WTC11 (cell line): ENCODE measurements around the gene PDLIM5. TPM values are rescaled to one million over a fixed set of nuclear protein-coding genes. Genes with fewer than 3 reads are reported as not detected.
A peak's percentile ranks its signal among the peaks of the same experiment; 100 is the strongest.

Experiments used
- ATAC-seq: fragments of 200-7000 bp; cut with Tn5 transposase; 2 replicates; pipeline ENCODE4 v1.10.0; 2021; ENCODE audit warnings: mild to moderate bottlenecking, moderate library complexity
- CTCF ChIA-PET: fragments of 300-600 bp; sonication (Branson Sonifier 250); formaldehyde crosslinking; loops from one replicate; lab custom pipeline; 2021; ENCODE audit warnings: antibody characterized with exemption; lab: Charles Lee
- POLR2A ChIA-PET: fragments of 350-600 bp; sonication (Branson Sonifier 250); formaldehyde crosslinking; loops from one replicate; lab custom pipeline; 2021; ENCODE audit warnings: antibody characterized with exemption; lab: Charles Lee
- DNase-seq: peaks from one replicate; pipeline ENCODE4 v3.0.0; 2021; ENCODE audit warnings: low spot score
- H3K27ac Mint-ChIP-seq: 2 replicates; pipeline ENCODE4 v1.8.0; 2021; ENCODE audit warnings: mixed read lengths
- H3K27me3 Mint-ChIP-seq: 2 replicates; pipeline ENCODE4 v1.8.0; 2021; ENCODE audit warnings: low read depth, mild to moderate bottlenecking, moderate library complexity, mixed read lengths
- H3K36me3 Mint-ChIP-seq: 2 replicates; pipeline ENCODE4 v1.8.0; 2021; ENCODE audit warnings: mixed read lengths
- H3K4me1 Mint-ChIP-seq: 2 replicates; pipeline ENCODE4 v1.8.0; 2022; ENCODE audit warnings: mixed read lengths
- H3K4me3 Mint-ChIP-seq: 2 replicates; pipeline ENCODE4 v1.8.0; 2021; ENCODE audit warnings: mild to moderate bottlenecking, moderate library complexity, mixed read lengths
- H3K9me3 Mint-ChIP-seq: 2 replicates; pipeline ENCODE4 v1.8.0; 2021; ENCODE audit warnings: mixed read lengths
- ATF1 ChIP-seq: sonication (generic); formaldehyde crosslinking; IDR thresholded peaks from 2 replicates; pipeline ENCODE4 v1.8.1; 2023; ENCODE audit warnings: mild to moderate bottlenecking, moderate library complexity, missing genetic modification reagents
- ESRRA ChIP-seq: sonication (generic); formaldehyde crosslinking; IDR thresholded peaks from 2 replicates; pipeline ENCODE4 v1.8.1; 2022; ENCODE audit warnings: mild to moderate bottlenecking, missing genetic modification reagents, borderline replicate concordance
- FOXK1 ChIP-seq: sonication (generic); formaldehyde crosslinking; IDR thresholded peaks from 2 replicates; pipeline ENCODE4 v1.8.0; 2022; ENCODE audit warnings: mild to moderate bottlenecking, moderate library complexity, missing genetic modification reagents
- GTF2I ChIP-seq: fragments of 250-450 bp; sonication (Bioruptor Pico); conservative IDR thresholded peaks from 2 replicates; pipeline ENCODE4 v1.4.0; 2021; ENCODE audit warnings: mild to moderate bottlenecking
- HMGA2 ChIP-seq: fragments of 250-450 bp; sonication (Bioruptor Pico); IDR thresholded peaks from 2 replicates; pipeline ENCODE4 v1.4.0; 2021; ENCODE audit warnings: mild to moderate bottlenecking, moderate library complexity
- IRF2 ChIP-seq: sonication (generic); formaldehyde crosslinking; IDR thresholded peaks from 2 replicates; pipeline ENCODE4 v1.8.0; 2022; ENCODE audit warnings: low read depth, missing genetic modification reagents, borderline replicate concordance
- JUN ChIP-seq: sonication (generic); formaldehyde crosslinking; IDR thresholded peaks from 2 replicates; pipeline ENCODE4 v1.8.0; 2023; ENCODE audit warnings: mild to moderate bottlenecking, missing genetic modification reagents
- MXD4 ChIP-seq: fragments of 250-450 bp; sonication (Bioruptor Pico); IDR thresholded peaks from 2 replicates; pipeline ENCODE4 v1.8.0; 2021; ENCODE audit warnings: mild to moderate bottlenecking, moderate library complexity, borderline replicate concordance
- MYBL2 ChIP-seq: sonication (generic); formaldehyde crosslinking; IDR thresholded peaks from 2 replicates; pipeline ENCODE4 v1.8.1; 2023; ENCODE audit warnings: mild to moderate bottlenecking, moderate library complexity, missing genetic modification reagents
- NFATC4 ChIP-seq: fragments of 250-450 bp; sonication (Bioruptor Pico); IDR thresholded peaks from 2 replicates; pipeline ENCODE4 v1.9.0; 2021; ENCODE audit warnings: mild to moderate bottlenecking
- NR2C2 ChIP-seq: sonication (generic); formaldehyde crosslinking; IDR thresholded peaks from 2 replicates; pipeline ENCODE4 v1.8.0; 2022; ENCODE audit warnings: mild to moderate bottlenecking, missing genetic modification reagents
- SOX15 ChIP-seq: fragments of 250-450 bp; sonication (Bioruptor Pico); IDR thresholded peaks from 2 replicates; pipeline ENCODE4 v1.9.0; 2021; ENCODE audit warnings: mild to moderate bottlenecking
- SP1 ChIP-seq: sonication (generic); formaldehyde crosslinking; conservative IDR thresholded peaks from 2 replicates; pipeline ENCODE4 v1.8.1; 2022; ENCODE audit warnings: missing genetic modification reagents
- TEAD4 ChIP-seq: sonication (generic); formaldehyde crosslinking; IDR thresholded peaks from 2 replicates; pipeline ENCODE4 v1.8.0; 2022; ENCODE audit warnings: mild to moderate bottlenecking, missing genetic modification reagents
- ZNF121 ChIP-seq: sonication (generic); formaldehyde crosslinking; IDR thresholded peaks from 2 replicates; pipeline ENCODE4 v1.8.0; 2023; ENCODE audit warnings: missing genetic modification reagents
- ZNF219 ChIP-seq: sonication (generic); formaldehyde crosslinking; IDR thresholded peaks from 2 replicates; pipeline ENCODE4 v1.8.0; 2023; ENCODE audit warnings: missing genetic modification reagents, mild to moderate bottlenecking, borderline replicate concordance
- ZNF317 ChIP-seq: sonication (generic); formaldehyde crosslinking; IDR thresholded peaks from 2 replicates; pipeline ENCODE4 v1.8.1; 2023; ENCODE audit warnings: low read depth, mild to moderate bottlenecking, moderate library complexity, missing genetic modification reagents, borderline replicate concordance
- ZNF396 ChIP-seq: fragments of 250-450 bp; sonication (Bioruptor Pico); IDR thresholded peaks from 2 replicates; pipeline ENCODE4 v1.8.0; 2021; ENCODE audit warnings: mild to moderate bottlenecking, moderate library complexity, borderline replicate concordance
- ZNF416 ChIP-seq: fragments of 250-450 bp; sonication (Bioruptor Pico); IDR thresholded peaks from 2 replicates; pipeline ENCODE4 v1.9.0; 2021; ENCODE audit warnings: mild to moderate bottlenecking, inconsistent platforms
- total RNA-seq: library from RNA; stranded (reverse); gene quantifications from 3 replicates; pipeline ENCODE4 v1.2.3, GENCODE V29; 2021
- TF ChIP-seq, protein P1 (sequence below): fragments of 250-450 bp; sonication (Bioruptor Pico); IDR thresholded peaks from 2 replicates; pipeline ENCODE4 v1.8.0; 2021; ENCODE audit warnings: mild to moderate bottlenecking
- TF ChIP-seq, protein P2 (sequence below): sonication (generic); formaldehyde crosslinking; IDR thresholded peaks from 2 replicates; pipeline ENCODE4 v1.8.1; 2023; ENCODE audit warnings: mild to moderate bottlenecking, missing genetic modification reagents, moderate library complexity
- TF ChIP-seq, protein P3 (sequence below): sonication (generic); formaldehyde crosslinking; IDR thresholded peaks from 2 replicates; pipeline ENCODE4 v1.8.1; 2023; ENCODE audit warnings: mild to moderate bottlenecking, missing genetic modification reagents, borderline replicate concordance
- TF ChIP-seq, protein P4 (sequence below): sonication (generic); formaldehyde crosslinking; IDR thresholded peaks from 2 replicates; pipeline ENCODE4 v1.8.1; 2023; ENCODE audit warnings: mild to moderate bottlenecking, missing genetic modification reagents, moderate library complexity
- TF ChIP-seq, protein P5 (sequence below): sonication (generic); formaldehyde crosslinking; IDR thresholded peaks from 2 replicates; pipeline ENCODE4 v1.8.0; 2022; ENCODE audit warnings: mild to moderate bottlenecking, missing genetic modification reagents
- TF ChIP-seq, protein P6 (sequence below): sonication (generic); formaldehyde crosslinking; IDR thresholded peaks from 2 replicates; pipeline ENCODE4 v1.8.1; 2023; ENCODE audit warnings: mild to moderate bottlenecking, moderate library complexity, missing genetic modification reagents
- TF ChIP-seq, protein P7 (sequence below): fragments of 250-450 bp; sonication (Bioruptor Pico); IDR thresholded peaks from 2 replicates; pipeline ENCODE4 v1.9.0; 2021; ENCODE audit warnings: mild to moderate bottlenecking, borderline replicate concordance

Gene PDLIM5
- total RNA-seq, 1 experiment from 2014 or later, result 51.5 TPM

DNA sequence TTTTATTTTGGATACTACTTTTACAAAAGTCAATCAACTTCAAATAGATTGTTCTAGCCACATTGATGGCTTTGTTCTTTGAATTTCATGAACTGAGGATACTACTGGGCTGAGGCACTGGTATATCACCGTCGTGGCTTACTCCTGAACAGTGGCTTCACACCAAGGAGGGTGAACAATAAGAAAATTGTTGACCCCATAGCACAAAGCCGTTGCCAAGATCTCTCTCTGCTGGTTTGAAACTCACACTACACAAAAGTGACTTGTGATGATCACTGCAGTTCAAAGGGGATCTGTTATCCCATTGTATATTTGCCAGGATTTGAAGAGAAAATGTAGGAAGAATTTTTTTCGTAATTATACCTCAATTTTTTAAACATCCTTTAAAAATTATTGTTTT, 119.6 kb downstream of the PDLIM5 start:
- Mint-ChIP-seq H3K4me1 (peaks cover 19% of the 10 kb centered on the region), H3K27me3 (no peaks in the 10 kb centered on the region), H3K4me3 (no peak overlapping the region), H3K27ac (no peak overlapping the region), H3K36me3 (no peaks in the 10 kb centered on the region), H3K9me3 (peaks cover 4% of the 10 kb centered on the region; the same call in 1 of the 2 replicates)
- ATAC-seq (peak; percentile 71), DNase-seq (no peak)
- ChIA-PET POLR2A (no interaction called here), CTCF (no interaction called here)
- TF ChIP-seq HMGA2 (no peak), IRF2 (no peak), MYBL2 (CRISPR knock-in tag) (no peak), TEAD4 (CRISPR knock-in tag) (no peak), JUN (CRISPR knock-in tag) (no peak), ZNF396 (CRISPR knock-in tag) (no peak), FOXK1 (no peak), NFATC4 (CRISPR knock-in tag) (no peak), SOX15 (CRISPR knock-in tag) (no peak), ZNF416 (CRISPR knock-in tag) (no peak), ATF1 (no peak), ESRRA (CRISPR knock-in tag) (no peak), SP1 (CRISPR knock-in tag) (no peak)
- TF ChIP-seq, protein P1, sequence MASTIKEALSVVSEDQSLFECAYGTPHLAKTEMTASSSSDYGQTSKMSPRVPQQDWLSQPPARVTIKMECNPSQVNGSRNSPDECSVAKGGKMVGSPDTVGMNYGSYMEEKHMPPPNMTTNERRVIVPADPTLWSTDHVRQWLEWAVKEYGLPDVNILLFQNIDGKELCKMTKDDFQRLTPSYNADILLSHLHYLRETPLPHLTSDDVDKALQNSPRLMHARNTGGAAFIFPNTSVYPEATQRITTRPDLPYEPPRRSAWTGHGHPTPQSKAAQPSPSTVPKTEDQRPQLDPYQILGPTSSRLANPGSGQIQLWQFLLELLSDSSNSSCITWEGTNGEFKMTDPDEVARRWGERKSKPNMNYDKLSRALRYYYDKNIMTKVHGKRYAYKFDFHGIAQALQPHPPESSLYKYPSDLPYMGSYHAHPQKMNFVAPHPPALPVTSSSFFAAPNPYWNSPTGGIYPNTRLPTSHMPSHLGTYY (CRISPR knock-in tag), result no peak
- TF ChIP-seq, protein P2, sequence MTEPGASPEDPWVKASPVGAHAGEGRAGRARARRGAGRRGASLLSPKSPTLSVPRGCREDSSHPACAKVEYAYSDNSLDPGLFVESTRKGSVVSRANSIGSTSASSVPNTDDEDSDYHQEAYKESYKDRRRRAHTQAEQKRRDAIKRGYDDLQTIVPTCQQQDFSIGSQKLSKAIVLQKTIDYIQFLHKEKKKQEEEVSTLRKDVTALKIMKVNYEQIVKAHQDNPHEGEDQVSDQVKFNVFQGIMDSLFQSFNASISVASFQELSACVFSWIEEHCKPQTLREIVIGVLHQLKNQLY (CRISPR knock-in tag), result no peak
- TF ChIP-seq, protein P3, sequence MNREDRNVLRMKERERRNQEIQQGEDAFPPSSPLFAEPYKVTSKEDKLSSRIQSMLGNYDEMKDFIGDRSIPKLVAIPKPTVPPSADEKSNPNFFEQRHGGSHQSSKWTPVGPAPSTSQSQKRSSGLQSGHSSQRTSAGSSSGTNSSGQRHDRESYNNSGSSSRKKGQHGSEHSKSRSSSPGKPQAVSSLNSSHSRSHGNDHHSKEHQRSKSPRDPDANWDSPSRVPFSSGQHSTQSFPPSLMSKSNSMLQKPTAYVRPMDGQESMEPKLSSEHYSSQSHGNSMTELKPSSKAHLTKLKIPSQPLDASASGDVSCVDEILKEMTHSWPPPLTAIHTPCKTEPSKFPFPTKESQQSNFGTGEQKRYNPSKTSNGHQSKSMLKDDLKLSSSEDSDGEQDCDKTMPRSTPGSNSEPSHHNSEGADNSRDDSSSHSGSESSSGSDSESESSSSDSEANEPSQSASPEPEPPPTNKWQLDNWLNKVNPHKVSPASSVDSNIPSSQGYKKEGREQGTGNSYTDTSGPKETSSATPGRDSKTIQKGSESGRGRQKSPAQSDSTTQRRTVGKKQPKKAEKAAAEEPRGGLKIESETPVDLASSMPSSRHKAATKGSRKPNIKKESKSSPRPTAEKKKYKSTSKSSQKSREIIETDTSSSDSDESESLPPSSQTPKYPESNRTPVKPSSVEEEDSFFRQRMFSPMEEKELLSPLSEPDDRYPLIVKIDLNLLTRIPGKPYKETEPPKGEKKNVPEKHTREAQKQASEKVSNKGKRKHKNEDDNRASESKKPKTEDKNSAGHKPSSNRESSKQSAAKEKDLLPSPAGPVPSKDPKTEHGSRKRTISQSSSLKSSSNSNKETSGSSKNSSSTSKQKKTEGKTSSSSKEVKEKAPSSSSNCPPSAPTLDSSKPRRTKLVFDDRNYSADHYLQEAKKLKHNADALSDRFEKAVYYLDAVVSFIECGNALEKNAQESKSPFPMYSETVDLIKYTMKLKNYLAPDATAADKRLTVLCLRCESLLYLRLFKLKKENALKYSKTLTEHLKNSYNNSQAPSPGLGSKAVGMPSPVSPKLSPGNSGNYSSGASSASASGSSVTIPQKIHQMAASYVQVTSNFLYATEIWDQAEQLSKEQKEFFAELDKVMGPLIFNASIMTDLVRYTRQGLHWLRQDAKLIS, result no peak
- TF ChIP-seq, protein P4, sequence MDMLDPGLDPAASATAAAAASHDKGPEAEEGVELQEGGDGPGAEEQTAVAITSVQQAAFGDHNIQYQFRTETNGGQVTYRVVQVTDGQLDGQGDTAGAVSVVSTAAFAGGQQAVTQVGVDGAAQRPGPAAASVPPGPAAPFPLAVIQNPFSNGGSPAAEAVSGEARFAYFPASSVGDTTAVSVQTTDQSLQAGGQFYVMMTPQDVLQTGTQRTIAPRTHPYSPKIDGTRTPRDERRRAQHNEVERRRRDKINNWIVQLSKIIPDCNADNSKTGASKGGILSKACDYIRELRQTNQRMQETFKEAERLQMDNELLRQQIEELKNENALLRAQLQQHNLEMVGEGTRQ, result no peak
- TF ChIP-seq, protein P5, sequence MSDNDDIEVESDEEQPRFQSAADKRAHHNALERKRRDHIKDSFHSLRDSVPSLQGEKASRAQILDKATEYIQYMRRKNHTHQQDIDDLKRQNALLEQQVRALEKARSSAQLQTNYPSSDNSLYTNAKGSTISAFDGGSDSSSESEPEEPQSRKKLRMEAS (CRISPR knock-in tag), result no peak
- TF ChIP-seq, protein P6, sequence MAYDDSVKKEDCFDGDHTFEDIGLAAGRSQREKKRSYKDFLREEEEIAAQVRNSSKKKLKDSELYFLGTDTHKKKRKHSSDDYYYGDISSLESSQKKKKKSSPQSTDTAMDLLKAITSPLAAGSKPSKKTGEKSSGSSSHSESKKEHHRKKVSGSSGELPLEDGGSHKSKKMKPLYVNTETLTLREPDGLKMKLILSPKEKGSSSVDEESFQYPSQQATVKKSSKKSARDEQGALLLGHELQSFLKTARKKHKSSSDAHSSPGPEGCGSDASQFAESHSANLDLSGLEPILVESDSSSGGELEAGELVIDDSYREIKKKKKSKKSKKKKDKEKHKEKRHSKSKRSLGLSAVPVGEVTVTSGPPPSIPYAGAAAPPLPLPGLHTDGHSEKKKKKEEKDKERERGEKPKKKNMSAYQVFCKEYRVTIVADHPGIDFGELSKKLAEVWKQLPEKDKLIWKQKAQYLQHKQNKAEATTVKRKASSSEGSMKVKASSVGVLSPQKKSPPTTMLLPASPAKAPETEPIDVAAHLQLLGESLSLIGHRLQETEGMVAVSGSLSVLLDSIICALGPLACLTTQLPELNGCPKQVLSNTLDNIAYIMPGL (CRISPR knock-in tag), result no peak

DNA sequence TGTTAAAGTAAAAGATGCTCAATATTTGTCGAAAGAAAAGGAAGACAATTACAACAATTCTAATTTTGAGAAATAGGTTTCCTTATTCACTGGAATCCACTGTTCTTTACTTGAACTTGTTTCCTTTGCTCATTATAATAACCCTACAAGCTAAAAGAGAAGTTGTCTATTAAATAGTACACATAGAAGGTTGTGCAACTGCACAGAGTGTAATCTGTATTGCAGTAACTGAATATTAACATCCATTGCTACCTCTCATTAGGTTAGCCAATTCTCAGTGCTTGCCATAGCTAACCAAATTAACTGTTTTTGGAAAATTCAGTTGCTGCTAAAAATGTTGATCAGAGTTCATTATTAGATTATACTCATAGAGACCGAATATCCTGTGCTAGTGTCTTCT, 120.0 kb downstream of the PDLIM5 start:
- H3K4me1 Mint-ChIP-seq, result peaks cover 21% of the 10 kb centered on the region
- DNase-seq (no peak), ATAC-seq (no peak)
- H3K36me3 Mint-ChIP-seq, result no peaks in the 10 kb centered on the region
- ChIA-PET POLR2A (no interaction called here), CTCF (no interaction called here)
- no peak overlapping the region for H3K4me3 Mint-ChIP-seq
- H3K27ac Mint-ChIP-seq, result no peak overlapping the region
- H3K27me3 Mint-ChIP-seq, result no peaks in the 10 kb centered on the region
- H3K9me3 Mint-ChIP-seq, result peaks cover 1% of the 10 kb centered on the region; the same call in 1 of the 2 replicates
- TF ChIP-seq MXD4, result no peak
- no peak for TF ChIP-seq ZNF219
- TF ChIP-seq ZNF317 (CRISPR knock-in tag), result no peak
- no peak for TF ChIP-seq JUN (CRISPR knock-in tag)
- TF ChIP-seq NR2C2 (CRISPR knock-in tag), result no peak
- no peak for TF ChIP-seq ZNF121
- TF ChIP-seq, protein P7, sequence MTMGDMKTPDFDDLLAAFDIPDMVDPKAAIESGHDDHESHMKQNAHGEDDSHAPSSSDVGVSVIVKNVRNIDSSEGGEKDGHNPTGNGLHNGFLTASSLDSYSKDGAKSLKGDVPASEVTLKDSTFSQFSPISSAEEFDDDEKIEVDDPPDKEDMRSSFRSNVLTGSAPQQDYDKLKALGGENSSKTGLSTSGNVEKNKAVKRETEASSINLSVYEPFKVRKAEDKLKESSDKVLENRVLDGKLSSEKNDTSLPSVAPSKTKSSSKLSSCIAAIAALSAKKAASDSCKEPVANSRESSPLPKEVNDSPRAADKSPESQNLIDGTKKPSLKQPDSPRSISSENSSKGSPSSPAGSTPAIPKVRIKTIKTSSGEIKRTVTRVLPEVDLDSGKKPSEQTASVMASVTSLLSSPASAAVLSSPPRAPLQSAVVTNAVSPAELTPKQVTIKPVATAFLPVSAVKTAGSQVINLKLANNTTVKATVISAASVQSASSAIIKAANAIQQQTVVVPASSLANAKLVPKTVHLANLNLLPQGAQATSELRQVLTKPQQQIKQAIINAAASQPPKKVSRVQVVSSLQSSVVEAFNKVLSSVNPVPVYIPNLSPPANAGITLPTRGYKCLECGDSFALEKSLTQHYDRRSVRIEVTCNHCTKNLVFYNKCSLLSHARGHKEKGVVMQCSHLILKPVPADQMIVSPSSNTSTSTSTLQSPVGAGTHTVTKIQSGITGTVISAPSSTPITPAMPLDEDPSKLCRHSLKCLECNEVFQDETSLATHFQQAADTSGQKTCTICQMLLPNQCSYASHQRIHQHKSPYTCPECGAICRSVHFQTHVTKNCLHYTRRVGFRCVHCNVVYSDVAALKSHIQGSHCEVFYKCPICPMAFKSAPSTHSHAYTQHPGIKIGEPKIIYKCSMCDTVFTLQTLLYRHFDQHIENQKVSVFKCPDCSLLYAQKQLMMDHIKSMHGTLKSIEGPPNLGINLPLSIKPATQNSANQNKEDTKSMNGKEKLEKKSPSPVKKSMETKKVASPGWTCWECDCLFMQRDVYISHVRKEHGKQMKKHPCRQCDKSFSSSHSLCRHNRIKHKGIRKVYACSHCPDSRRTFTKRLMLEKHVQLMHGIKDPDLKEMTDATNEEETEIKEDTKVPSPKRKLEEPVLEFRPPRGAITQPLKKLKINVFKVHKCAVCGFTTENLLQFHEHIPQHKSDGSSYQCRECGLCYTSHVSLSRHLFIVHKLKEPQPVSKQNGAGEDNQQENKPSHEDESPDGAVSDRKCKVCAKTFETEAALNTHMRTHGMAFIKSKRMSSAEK (CRISPR knock-in tag), result no peak
- no peak for TF ChIP-seq GTF2I (CRISPR knock-in tag)
- no peak for TF ChIP-seq NFATC4 (CRISPR knock-in tag)
